HG02763 (cell line): ENCODE results near the gene HSBP1L1.
"Not testable (repeated sequence)": the region's sequence is repeated elsewhere in the genome, so short reads cannot be mapped to it uniquely, and the experiment has no call there.

Experiments used
- ATAC-seq: cut with Tn5 transposase; IDR thresholded peaks from one replicate; pipeline ENCODE4 v1.9.1; 2021; ENCODE audit warnings: mild to moderate bottlenecking, moderate library complexity; ENCODE audit not compliant: unreplicated experiment

Gene HSBP1L1

DNA sequence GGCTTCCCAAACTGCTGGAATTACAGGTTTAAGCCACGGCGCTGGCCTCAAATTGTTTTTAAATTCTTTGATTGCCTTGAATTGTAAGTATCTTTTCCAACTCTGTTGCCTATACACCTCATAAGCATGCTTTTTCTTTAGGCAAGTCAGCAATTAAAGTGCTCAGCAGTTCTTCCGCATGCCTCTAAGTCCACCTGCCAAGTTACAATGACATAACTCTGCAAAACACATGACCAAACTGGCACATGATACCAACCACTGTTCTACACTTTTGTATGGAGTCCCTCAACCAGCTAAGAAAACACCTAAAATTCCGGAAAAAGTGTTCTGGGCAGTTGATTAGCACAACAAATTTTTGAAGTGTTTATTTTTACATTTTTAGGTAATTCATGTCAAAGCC, 18.8 kb downstream of the HSBP1L1 start:
- no peak for ATAC-seq

DNA sequence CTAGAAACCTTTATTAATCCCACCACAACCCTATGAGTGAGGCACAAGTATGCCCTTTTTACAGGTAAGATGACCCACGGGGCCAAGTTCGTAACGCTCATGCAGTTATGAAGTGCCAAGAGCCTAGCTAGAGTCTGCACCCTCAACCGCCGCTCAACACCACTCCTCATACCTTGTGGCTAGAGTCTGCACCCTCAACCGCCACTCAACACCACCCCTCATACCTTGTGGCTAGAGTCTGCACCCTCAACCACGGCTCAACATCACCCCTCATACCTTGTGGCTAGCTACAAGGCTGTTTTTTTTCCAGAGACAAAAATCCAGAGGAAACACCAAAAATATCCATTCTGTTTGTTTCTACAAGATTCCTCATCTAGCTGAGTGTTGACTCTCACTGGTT, 19.4 kb downstream of the HSBP1L1 start:
- ATAC-seq, result no peak

DNA sequence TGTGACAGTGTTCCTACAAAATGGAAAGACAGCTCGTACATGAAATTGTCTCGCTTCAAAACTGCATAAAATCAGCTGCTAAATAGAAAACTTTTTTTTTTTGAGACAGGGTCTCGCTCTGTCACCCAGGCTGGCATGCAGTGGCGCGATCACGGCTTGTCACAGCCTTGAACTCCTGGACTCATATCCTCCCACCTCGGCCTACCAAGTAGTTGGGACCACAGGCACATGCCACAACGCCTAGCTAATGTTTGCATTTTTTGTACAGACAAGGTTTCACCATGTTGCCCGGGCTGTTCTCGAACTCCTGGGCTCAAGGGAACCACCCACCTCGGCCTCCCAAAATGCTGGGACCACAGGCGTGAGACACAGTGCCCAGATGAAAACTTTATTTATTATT, 20.7 kb downstream of the HSBP1L1 start:
- no peak for ATAC-seq

DNA sequence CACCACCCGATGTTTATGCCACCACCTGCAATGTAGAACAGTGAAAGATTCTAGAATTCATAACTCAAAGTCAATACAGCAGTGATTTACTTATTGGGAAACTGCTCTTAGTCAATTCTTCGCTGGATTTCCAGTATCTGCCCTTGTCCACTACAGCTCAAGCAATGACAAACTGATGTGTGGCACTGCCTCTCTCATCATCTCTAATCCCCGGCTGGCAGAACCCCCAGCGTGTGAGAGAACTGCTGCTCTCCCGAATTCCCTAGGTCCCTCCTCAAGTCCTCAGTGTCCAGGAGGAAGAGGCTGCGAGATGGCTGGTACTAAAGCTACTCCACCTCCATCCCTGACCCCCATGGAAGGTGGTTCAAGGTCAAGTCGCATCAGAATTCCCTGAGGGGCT, 22.3 kb downstream of the HSBP1L1 start:
- ATAC-seq, result no peak

DNA sequence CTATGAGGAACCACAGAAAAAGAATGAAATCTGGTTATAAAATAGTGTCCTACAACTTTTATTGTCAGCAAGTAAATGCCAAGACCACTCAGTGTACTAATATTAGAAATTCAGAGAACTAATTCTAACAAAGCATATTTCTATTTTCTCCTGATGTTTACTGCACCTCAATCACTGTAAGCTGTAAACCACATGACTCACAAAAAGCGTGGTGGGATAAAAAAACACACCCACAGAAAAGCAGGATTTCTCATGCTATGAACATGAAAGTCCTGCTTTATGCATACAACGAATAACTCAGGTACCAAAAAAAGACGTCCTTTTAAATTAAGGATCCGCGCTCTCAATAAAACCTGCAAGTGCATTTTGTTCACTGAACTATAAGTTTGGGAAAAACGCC, 23.1 kb downstream of the HSBP1L1 start:
- no peak for ATAC-seq

DNA sequence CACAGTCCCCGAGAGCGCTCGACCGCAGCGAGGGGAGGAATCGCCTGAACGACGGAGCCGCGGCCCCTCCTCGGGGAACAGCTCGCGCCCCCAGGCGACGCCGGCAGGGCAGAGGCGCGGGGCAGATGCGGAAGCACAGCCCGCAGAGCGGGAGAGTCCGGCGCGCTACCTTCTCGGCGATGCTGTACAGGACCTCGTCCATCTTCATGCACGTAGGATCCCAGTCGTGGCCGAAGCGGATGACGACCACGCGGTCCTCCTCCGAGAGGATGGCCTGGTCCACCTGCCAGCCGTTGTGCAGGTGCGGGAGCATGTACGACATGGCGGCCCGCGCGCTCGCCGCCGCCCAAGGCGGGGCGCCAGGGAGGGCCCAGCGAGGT, 23.6 kb downstream of the HSBP1L1 start:
- ATAC-seq, result peak; percentile 66

DNA sequence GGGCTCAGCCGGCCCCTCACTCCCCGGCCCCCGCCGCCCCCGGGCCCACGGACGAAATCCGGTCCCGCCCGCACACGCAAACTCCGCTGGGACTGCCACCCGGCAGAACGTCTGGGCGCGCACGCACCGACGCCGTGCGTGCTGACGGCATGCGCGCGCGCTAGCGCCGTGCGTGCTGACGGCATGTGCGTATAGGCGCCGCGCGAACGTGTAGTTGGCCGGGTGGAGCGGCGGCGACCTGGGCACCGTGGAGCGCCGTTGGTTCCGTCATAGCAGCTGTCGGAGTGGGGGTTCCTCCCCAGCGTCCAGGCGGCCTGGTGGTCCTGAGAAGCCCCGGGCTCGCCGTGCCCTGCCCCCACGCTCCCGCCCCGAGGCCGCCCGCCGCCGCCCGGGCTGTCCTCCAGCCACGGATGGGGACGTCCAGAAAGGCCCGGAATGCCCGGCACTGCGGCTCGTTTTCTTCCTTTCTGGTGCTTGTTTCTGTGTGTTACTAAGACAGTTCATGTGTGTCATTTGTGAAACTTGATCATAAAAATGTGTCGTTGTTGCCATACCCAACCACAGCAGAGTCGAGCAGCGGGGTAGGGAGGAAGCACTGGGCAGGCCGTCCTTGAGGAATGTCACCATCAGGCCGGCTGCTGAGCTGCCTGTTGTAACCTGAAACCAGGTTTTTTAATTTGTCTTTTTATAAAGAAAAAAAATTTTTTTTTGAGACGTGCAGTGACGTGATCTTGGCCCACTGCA, 24.2 kb downstream of the HSBP1L1 start, which contains the start of gene TXNL4A:
TXNL4A (minus strand) TSS at position 113 of the 744 bp plus-strand sequence. CDS start 171 bp downstream, outside the sequence.
- peak; percentile 96 for ATAC-seq

DNA sequence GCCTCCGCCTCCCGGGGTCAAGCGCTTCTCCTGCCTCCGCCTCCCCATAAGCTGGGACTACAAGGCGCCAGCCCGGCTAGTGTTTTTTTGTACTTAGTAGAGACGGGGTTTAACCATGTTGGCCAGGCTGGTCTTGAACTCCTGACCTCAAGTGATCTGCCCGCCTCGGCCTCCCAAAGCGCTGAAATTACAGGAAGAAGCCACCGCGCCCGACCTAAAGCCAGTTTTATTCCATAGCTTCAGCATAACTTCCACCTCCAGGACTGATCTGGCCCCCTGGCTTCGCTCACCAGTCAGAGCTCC, 24.7 kb downstream of the HSBP1L1 start:
- no peak for ATAC-seq

DNA sequence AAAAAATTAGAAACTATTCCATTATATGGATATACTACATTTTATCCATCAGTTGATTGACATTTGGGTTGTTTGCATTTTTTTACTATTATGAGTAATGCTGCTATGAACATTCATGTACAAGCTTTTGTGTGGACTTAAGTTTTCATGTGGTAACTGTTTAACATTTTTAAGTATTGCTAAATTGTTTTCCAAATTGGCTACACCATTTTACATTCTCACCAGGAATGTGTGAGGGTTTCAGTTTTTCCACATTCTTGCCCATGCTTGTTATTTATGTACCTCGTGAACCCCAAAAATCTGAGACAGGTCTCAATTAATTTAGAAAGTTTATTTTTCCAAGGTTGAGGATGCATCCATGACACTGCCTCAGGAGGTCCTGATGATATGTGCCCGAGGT, 27.1 kb downstream of the HSBP1L1 start:
- ATAC-seq, result no peak

DNA sequence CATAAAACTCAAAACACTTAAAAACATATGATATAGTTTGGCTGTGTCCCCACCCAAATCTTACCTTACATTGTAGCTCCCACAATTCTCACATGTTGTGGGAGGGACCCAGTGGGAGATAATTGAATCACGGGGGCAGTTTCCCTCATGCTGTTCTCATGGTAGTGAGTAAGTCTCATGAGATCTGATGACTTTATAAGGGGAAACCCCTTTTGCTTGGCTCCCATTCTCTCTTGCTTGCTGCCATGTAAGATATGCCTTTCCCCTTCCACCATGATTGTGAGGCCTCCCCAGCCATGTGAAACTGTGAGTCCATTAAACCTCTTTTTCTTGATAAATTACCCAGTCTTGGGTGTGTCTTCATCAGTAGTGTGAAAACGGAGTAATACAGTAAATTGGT, 35.3 kb downstream of the HSBP1L1 start:
- not testable (repeated sequence) for ATAC-seq

DNA sequence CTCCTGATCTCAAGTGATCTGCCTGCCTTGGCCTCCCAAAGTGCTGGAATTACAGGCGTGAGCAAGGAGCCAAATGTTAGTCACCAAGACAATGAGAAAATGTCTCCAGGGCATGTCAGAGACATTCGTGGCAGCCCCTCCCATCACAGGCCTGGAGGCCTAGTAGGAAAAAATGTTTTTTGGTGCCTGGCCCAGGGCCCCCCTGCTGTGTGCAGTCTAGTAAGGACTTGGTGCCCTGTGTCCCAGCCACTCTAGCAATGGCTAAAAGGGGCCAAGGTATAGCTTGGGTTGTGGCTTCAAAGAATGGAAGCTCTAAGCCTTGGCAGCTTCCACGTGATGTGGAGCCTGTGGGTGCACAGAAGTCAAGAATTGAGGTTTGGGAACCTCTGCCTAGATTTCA, 36.4 kb downstream of the HSBP1L1 start:
- no peak for ATAC-seq

DNA sequence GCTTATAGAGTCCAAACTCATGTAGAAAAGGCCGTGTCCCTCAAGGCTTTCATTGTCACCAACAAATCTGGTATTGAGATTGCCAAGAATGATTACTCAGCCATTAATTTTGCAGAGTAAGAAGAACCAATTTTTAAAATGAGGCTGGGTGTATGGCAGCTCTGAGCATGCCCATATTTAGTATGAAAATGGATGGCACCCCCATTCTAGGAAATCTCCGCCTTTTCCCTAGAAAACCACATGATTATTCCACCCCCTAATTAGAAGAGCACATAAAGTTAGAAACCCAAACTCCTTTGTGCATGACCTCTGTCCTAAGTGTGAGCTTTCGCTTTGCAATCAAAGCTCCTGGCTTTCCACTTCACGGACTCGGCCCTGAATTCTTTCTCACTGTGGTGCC, 38.0 kb downstream of the HSBP1L1 start:
- no peak for ATAC-seq

DNA sequence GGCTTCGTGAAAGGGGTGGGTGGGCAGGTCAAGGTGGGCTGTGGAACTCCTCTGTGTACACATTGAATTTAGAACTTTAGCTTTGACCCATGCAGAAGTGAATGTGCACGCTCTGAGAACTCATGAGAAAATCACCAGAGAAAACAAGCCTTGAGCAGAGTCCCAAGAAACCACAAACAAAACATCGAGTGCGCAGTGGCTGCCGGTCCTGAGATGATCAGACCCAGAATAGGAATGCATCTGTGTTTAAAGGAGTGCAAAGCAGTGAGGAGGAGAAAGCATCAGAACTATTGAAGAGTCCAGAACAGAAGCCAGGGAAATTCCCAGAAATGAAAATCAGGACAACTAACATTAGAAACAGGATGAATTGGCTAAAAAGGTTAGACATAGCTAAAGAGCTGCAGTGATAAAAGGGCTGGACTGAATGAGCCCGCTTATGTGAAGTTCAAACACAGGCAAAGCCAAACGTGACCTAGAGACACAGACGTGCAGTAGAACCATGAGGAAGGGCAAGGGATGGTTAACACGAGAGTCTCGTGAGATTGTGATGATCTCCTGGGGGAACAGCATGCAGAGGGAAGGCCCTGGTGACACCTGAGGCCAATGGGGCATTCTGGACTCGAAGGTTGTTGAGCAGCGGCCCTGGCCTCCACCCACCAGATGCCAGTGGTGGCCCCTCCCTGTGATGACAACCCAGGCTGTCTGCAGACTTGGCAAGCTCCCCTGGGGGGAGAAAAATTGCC, 40.3 kb downstream of the HSBP1L1 start:
- no peak for ATAC-seq

DNA sequence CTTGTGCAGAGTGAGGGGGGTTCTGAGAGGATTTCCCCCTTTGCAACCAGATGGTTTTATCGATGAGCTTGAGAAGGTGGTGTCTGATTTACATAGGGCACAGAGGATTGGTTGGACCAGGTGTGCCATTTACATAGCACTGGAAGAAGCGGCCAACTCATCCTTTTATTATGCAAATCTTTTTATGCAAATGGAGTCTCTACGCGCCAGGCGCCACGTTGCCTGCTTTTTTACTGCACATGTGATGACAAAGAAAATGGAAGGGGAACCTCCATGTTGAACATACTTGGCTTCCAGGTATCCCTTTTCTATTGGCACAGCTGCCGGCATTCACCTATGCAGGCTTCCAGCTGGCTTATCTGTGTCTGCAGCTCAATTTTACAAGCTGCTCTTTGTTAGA, 42.3 kb downstream of the HSBP1L1 start:
- ATAC-seq, result no peak

DNA sequence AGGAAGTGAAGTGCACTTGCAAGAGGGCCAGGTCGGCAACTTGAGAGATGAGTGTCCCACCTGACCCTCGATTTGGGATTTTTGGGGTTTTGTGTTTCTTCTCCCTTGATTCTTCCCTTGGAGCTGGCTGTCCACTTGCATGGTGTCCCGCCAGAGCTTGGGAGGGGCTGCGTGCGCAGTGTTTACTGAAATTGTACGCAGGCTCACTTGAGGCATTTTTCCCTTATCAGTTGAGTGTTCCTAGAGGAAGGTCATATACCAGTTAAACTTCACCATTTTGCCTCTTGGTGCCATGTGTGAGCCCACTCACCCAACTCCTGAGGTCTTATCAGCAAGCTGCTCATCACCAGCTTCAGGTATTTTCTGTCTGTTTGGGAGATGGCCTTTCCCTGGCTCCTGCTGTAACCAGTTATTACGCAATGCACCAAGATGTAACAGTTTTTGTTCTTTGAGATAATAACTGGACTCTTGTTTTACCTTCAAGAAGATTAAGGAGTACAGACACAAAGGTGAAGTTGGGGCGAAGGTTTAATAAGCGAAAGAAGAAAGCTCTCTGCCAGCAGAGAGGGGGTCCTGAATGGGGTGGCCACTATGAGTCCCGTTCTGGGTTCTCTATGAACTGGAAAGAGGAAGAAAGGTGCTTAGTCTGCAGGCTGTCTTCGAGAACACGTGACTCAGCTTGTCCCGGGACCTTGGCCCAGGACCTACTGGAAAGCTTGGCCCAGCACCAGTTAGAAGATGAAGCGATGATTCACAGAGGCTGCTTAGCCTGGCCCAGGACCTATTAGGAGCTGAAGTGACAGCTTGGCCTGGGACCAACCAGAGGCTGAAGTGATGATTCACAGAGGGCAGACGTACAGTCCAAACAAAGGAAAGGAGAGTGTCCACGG, 45.5 kb downstream of the HSBP1L1 start:
- ATAC-seq, result no peak

DNA sequence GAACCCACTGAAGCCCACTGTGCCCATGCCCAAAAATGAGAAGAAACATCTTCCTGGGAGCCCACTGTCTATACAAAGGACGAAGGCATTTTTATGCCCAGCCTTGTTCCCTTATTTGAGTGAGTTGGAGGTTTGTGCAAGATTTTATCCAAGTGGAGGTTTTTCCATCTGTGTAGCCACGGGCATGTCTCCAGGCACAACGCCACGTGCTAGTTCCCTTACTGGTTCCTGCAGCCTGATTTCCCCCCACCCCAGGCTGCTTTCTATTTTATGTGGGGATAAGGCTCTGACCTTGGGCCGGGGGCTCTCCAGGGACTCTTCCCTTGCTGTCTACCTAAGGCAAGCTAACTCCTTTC, 46.1 kb downstream of the HSBP1L1 start:
- no peak for ATAC-seq

DNA sequence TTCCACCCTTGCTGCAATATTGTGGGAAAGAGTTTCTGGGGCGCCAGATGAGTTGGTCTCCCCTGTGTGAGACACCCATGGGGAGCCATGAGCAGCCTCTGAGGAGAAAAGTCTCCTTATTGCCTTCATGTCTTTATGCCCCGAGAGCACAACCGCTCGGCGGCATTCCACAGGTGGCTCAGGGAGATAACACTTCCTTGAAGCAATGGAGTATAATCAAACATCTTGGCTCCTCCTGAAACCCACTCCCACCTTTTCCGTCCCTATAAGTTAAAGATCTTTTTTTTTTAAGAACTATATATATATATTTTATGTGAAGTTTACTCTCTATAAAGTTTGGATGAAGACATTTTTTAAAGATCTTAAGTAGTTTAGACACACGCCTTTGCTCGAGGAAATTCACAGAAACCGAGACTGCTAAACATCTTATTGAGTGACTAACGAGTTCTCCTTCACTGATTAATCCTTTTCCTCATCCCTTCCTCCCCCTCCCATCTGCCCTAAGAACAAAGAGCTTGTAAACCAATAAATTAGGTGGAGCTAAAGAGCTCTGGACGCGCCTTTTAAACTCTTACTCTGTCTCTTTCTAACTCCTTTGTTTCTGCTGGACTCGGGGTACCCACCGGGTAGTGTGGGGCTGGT, 47.2 kb downstream of the HSBP1L1 start:
- not testable (repeated sequence) for ATAC-seq

DNA sequence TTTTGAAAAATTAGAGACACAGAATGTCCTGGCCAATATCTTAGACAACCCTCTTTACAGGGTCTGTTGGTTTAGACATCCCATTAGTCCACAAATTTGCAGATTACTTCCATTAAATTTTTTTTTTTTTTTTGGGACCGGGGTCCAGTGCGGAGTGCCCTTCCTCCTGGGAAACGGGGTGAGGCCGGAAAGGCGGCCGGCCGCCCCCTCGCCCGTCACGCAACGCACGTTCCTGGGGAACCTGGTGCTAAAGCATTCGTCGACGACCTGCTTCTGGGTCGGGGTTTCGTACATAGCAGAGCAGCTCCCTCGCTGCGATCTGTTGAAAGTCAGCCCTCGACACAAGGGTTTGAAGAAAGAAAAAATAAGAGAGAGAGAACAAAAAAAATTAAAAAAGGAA, 48.3 kb downstream of the HSBP1L1 start:
- ATAC-seq, result no peak
